Endometrial microvascular endothelial cells (primary cell): ENCODE measurements around the gene ARAP3. TPM values are rescaled to one million over a fixed set of nuclear protein-coding genes. Genes with fewer than 3 reads are reported as not detected.

Experiments
- in situ Hi-C: cut with HindIII; loops from 2 replicates; pipeline ENCODE4 v1.10.0; 2017; ENCODE audit warnings: low sequenced_read_pairs, low pct_unique_long_range_greater_than_20kb; ENCODE audit errors: inconsistent ontology term
- total RNA-seq: library from RNA; depleted of rRNA; stranded (reverse); fragments of >200 nt; gene quantifications from one replicate; pipeline ENCODE4 v1.2.3, GENCODE V29; 2015; ENCODE audit errors: inconsistent ontology term

The ARAP3 gene
- total RNA-seq, 1 donor from 2014 or later: 58.1 TPM

DNA sequence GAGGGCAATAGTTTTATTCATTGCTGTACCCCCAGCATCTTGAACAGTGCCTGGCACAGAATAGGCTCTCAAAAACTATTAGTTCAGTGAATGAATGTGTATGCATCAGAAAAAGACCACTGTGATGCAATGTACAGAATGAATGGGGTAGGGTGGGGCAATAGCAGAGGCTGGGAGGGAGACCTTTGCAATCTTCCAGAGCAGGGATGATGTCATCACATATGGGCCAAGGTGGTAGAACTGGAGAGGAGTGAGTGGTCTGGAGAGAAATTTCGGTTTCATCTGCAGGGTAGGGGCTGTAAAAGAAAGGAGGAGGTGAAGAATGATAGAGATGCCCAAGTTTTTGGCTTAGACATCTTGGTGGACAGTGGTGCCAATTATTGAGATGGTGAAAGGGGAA is 23.4 kb upstream of the ARAP3 start:
- in situ Hi-C loops: no loop called here

- in situ Hi-C loops: no loop called here
Observed at GRCh38 chr5:141704782-141705297, 22.8 kb upstream of the ARAP3 start.

GRCh38 chr5:141703133-141703561 is 21.1 kb upstream of the ARAP3 start:
- in situ Hi-C loops: no loop called here

GRCh38 chr5:141701360-141702119 is 19.5 kb upstream of the ARAP3 start:
- in situ Hi-C loops: no loop called here

DNA sequence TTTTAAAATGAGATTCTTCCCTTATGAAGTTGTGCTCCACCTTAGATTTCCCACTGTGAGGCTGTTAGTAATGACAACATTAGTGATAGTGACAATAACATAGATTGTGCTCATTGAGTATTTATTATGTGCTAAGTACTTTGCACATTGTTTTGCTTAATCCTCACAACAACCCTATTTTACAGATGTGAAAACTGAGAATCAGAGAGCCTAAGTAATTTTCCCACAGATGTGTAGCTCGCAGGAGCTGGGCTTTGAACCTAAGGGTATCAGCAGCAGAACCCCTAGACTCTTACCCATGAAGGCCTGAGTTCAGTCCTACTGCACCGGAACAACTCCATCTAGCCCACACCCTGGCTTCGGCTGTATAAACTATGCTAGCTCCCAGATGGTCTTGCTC is 15.6 kb upstream of the ARAP3 start:
- in situ Hi-C loops: loop anchor here (25.0 kb wide), 1 partner anchor 440 kb away; no protein-coding TSS in a partner anchor

GRCh38 chr5:141696431-141696830 is 14.4 kb upstream of the ARAP3 start:
- in situ Hi-C loops: loop anchor here (25.0 kb wide), 1 partner anchor 441 kb away; no protein-coding TSS in a partner anchor

GRCh38 chr5:141695627-141696215 is 13.7 kb upstream of the ARAP3 start:
- in situ Hi-C loops: loop anchor here (25.0 kb wide), 1 partner anchor 442 kb away; no protein-coding TSS in a partner anchor

- in situ Hi-C loops: loop anchor here (25.0 kb wide), 1 partner anchor 443 kb away; no protein-coding TSS in a partner anchor
Observed at GRCh38 chr5:141694479-141694878, 12.4 kb upstream of the ARAP3 start.

DNA sequence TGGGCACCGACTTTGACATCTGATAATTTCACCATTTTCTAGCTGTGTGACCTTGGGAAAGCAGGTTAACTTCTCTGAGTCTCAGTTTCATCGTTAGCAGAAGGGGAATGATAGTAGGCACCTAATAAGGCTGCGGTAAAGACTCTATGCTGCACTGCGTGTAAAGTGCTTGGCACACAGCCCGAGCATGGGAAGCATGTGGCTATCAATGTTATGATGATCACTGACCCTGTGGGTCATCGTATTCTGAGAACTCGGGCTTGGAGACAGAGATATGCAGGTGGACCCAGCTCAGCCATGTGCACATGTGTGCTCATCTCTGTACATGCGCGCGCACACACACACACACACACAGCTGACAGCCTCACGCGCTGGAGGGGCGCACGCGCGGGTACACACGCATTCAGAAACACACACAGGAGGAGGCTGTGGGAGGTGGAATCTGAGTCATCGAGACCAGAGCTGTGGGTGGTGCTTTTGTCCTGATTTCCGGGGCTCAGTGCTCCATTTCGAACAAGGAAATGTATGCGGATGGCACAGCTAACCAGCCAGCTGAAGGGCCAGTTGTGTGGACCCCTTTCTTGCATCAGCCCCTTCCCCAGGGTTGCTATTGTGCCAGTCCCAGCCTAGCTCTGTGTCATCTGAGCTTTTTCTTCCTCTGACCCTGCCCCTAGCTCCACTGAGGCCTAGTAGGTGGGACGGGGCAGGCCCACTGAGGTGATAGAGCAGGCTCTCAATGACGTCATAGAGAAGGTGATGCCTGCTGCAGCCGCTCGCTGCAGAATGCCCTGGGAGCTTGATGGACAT is 11.1 kb upstream of the ARAP3 start:
- in situ Hi-C loops: loop anchor here (25.0 kb wide), 1 partner anchor 444 kb away; no protein-coding TSS in a partner anchor

DNA sequence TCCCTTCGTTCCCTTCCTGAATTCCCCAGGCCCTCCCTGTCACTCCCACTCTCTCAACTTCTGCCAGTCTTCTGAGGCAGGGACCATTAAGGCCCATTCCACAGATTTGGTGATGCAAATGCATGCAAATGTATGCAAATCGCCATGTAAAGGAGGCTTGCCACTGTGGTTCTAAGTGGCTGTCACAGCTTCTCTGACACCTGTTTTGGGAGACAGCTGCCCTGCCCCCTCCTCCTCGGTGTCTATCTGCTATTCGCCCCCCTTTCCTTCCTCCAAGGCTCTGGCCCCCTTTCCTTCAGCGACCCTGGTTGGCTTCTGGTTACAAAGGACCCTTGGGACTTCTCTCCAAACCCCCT is 10.5 kb upstream of the ARAP3 start:
- in situ Hi-C loops: loop anchor here (25.0 kb wide), 1 partner anchor 445 kb away; no protein-coding TSS in a partner anchor

DNA sequence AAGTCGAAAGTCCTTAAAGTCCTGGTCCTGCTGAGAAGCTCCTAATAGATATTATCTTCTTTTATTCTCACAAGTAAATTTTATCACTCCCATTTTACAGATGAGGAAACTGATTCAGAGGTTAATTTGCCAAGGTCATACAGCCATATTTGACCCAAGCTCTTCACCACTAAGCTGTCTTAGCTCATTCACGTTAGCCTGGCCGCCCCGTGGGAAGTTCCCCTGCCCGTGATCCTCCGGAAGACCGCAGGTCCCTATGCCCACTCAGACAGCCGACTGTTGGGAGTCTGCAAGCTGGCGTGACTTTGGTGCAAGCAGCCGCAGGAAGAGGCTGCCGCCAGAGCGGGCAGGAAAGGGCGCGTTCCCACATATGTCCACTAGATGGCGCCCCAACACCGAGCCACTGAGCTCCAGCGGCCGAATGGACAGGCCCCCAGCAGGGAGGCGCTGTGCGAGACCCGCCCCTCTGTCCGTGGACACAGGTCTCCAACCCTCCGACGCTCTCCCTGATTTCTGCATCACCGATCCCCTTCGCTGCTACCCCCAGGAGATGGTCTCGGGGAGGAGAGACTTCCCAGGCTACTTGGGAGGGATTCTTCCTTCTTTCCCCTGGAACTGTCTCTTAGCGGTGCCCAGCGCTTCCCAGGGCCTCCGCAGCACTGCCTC is 10.0 kb upstream of the ARAP3 start:
- in situ Hi-C loops: loop anchor here (25.0 kb wide), 1 partner anchor 445 kb away; no protein-coding TSS in a partner anchor

GRCh38 chr5:141691286-141691866 is 9.3 kb upstream of the ARAP3 start:
- in situ Hi-C loops: loop anchor here (25.0 kb wide), 1 partner anchor 446 kb away; no protein-coding TSS in a partner anchor

DNA sequence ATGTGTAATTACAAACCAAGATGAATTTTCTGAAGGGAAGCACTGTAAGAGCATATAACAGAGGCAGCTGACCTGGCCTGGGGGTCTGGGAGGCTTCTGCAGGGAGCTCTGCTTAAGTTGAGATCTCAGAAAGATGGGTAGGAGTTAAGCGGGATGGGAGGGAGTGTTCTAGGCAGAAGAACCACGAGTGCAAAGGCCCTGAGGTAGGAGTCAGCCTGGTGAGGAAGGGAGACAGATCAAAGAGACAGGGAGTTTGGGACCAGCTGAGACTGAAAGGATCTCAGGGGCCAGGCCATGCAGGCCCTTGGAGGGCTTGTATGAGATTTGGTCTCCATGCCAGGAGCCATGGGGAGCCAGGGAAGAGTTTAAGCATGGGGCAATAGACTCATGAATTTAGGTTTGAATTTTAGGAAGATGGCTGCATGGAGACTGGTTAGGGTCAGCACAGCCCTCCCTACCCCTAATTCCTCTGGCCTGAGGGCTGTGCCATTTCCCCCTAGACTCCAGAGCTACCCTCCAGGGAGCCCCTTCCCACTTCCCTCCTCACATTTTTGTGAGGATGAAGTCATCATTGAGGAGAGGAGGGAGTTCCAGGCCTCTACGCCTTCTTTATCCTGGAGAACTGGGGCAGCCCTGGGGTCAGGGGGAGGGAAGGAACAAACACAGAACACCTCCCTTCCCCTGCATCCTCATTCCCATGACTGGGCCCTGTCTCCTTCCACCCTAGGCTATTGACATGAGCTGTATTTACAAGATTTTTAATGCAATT is 4.8 kb upstream of the ARAP3 start:
- in situ Hi-C loops: loop anchor here (25.0 kb wide), 1 partner anchor 450 kb away; no protein-coding TSS in a partner anchor

GRCh38 chr5:141685591-141685990 is 3.6 kb upstream of the ARAP3 start:
- in situ Hi-C loops: loop anchor here (25.0 kb wide), 1 partner anchor 452 kb away; no protein-coding TSS in a partner anchor

GRCh38 chr5:141683596-141684141 is 1.6 kb upstream of the ARAP3 start:
- in situ Hi-C loops: loop anchor here (25.0 kb wide), 1 partner anchor 454 kb away; no protein-coding TSS in a partner anchor

DNA sequence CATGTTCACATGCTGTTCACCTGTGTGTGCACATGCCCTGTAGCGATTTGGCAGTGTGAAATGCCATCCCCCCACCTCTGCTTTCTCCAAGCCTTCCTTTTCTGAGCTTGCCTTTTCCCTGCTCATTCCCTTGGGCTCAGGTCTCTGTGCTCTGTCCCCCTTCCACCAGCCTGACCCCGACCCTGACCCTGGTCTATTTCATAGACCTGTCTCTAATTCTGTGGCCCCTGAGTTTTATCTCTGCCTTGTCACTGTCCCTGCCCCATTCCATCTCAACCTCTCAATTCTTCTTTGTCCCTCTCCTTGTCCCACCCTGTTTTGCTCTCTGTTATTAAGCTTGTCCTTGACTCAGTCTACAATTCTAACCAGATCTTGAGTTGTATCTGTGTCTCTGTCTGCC is 735 bp downstream of the ARAP3 start:
- in situ Hi-C loops: loop anchor here (25.0 kb wide), 1 partner anchor 456 kb away; no protein-coding TSS in a partner anchor

GRCh38 chr5:141680751-141681201 is 1.3 kb downstream of the ARAP3 start:
- in situ Hi-C loops: loop anchor here (25.0 kb wide), 1 partner anchor 457 kb away; no protein-coding TSS in a partner anchor
